ENCODE results near the gene MPLKIP.
"Not testable (repeated sequence)": the region's sequence is repeated elsewhere in the genome, so short reads cannot be mapped to it uniquely, and the experiment has no call there.

Gene MPLKIP

GRCh38 chr7:40138973-40139372, 4.6 kb upstream of the MPLKIP start:
- in situ Hi-C loops (cut with HindIII; ENCODE audit: low sequenced_read_pairs) = no loop called here
- H3K4me3 ChIP-seq (ENCODE audit: low read depth, low read length) = no peak overlapping the region
- no peak for DNase-seq (ENCODE audit: low read depth, low spot score)
- TF ChIP-seq CTCF (IDR thresholded peaks at IDR 0.05; ENCODE audit: low read depth, low read length) = no peak

GRCh38 chr7:40137563-40137962, 3.1 kb upstream of the MPLKIP start:
- in situ Hi-C loops (cut with HindIII; ENCODE audit: low sequenced_read_pairs) = no loop called here
- TF ChIP-seq CTCF (IDR thresholded peaks at IDR 0.05; ENCODE audit: low read depth, low read length) = no peak
- DNase-seq (ENCODE audit: low read depth, low spot score) = no peak
- H3K4me3 ChIP-seq (ENCODE audit: low read depth, low read length) = no peak overlapping the region

- peak overlapping the region; percentile 98 for H3K4me3 ChIP-seq (ENCODE audit: low read depth, low read length)
- no peak for TF ChIP-seq CTCF (IDR thresholded peaks at IDR 0.05; ENCODE audit: low read depth, low read length)
- peak; percentile 27 for DNase-seq (ENCODE audit: low read depth, low spot score)
- in situ Hi-C loops (cut with HindIII; ENCODE audit: low sequenced_read_pairs) = no loop called here
Measured at GRCh38 chr7:40135317-40135610, 842 bp upstream of the MPLKIP start.

- in situ Hi-C loops (cut with HindIII; ENCODE audit: low sequenced_read_pairs) = no loop called here
- no peak for TF ChIP-seq CTCF (IDR thresholded peaks at IDR 0.05; ENCODE audit: low read depth, low read length)
- peak; percentile 13 for DNase-seq (ENCODE audit: low read depth, low spot score)
- H3K4me3 ChIP-seq (ENCODE audit: low read depth, low read length) = peak overlapping the region; percentile 98
Measured at GRCh38 chr7:40133561-40134427, 628 bp downstream of the MPLKIP start.

GRCh38 chr7:40122940-40123254, 11.5 kb downstream of the MPLKIP start:
- in situ Hi-C loops (cut with HindIII; ENCODE audit: low sequenced_read_pairs) = no loop called here
- no peak for TF ChIP-seq CTCF (IDR thresholded peaks at IDR 0.05; ENCODE audit: low read depth, low read length)

GRCh38 chr7:40122100-40122939, 12.1 kb downstream of the MPLKIP start:
- DNase-seq (ENCODE audit: low read depth, low spot score); in situ Hi-C loops (cut with HindIII; ENCODE audit: low sequenced_read_pairs); H3K4me3 ChIP-seq (ENCODE audit: low read depth, low read length): not testable (repeated sequence)

More at GRCh38 chr7:40122940-40123254, 11.5 kb downstream of the MPLKIP start:
- H3K4me3 ChIP-seq (ENCODE audit: low read depth, low read length) = no peak overlapping the region
- DNase-seq (ENCODE audit: low read depth, low spot score) = no peak

GRCh38 chr7:40120020-40120419, 14.4 kb downstream of the MPLKIP start:
- no peak overlapping the region for H3K4me3 ChIP-seq (ENCODE audit: low read depth, low read length)
- no peak for TF ChIP-seq CTCF (IDR thresholded peaks at IDR 0.05; ENCODE audit: low read depth, low read length)
- DNase-seq (ENCODE audit: low read depth, low spot score) = no peak
- in situ Hi-C loops (cut with HindIII; ENCODE audit: low sequenced_read_pairs) = no loop called here

- in situ Hi-C loops (cut with HindIII; ENCODE audit: low sequenced_read_pairs); H3K4me3 ChIP-seq (ENCODE audit: low read depth, low read length); DNase-seq (ENCODE audit: low read depth, low spot score): not testable (repeated sequence)
Measured at GRCh38 chr7:40118201-40118600, 16.2 kb downstream of the MPLKIP start.

- DNase-seq (ENCODE audit: low read depth, low spot score); H3K4me3 ChIP-seq (ENCODE audit: low read depth, low read length); in situ Hi-C loops (cut with HindIII; ENCODE audit: low sequenced_read_pairs): not testable (repeated sequence)
Measured at GRCh38 chr7:40117199-40117598, 17.2 kb downstream of the MPLKIP start.
